ENCODE results near the gene FAM168B.

The FAM168B gene

DNA sequence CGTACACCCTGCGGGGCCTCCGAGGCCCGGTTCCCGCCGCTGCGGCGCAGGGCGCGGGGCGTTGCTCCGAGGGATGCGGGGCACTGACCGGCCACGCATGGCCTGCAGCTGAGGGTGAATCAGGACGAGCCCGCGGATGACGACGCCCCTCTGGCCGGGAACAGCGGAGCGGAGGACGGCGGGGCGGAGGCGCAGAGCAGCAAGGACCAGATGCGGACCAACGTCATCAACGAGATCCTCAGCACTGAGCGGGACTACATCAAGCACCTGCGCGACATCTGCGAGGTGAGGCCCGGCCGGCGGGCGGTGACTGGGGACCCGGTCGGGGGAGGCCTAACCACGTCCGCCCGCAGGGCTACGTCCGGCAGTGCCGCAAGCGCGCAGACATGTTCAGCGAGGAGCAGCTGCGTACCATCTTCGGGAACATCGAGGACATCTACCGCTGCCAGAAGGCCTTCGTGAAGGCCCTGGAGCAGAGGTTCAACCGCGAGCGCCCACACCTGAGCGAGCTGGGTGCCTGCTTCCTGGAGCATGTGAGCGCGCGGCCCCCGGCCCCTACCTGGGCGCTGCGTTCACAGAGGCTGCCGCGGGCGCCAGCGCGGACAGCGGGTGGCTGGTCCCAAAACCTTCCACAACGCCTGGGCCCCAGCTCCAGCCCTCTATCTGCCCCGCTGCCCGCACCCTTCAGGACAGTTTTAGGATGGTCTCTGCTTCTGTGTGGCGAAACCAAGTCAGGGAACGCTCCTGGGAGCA, 53.2 kb downstream of the FAM168B start:
- peak in 1 of 2 donors; percentile 7 for DNase-seq (ENCODE audit: low read depth in 2 of 2)

- DNase-seq (ENCODE audit: low read depth in 2 of 2) = no peak
Measured at GRCh38 chr2:131039535-131039907, 53.7 kb downstream of the FAM168B start.

- DNase-seq (ENCODE audit: low read depth in 2 of 2) = no peak
Measured at GRCh38 chr2:131039101-131039440, 54.2 kb downstream of the FAM168B start.

GRCh38 chr2:131038258-131039100, 54.8 kb downstream of the FAM168B start:
- DNase-seq (ENCODE audit: low read depth in 2 of 2) = no peak

- no peak for DNase-seq (ENCODE audit: low read depth in 2 of 2)
Measured at GRCh38 chr2:131037398-131038257, 55.6 kb downstream of the FAM168B start.

- DNase-seq (ENCODE audit: low read depth in 2 of 2) = no peak
Measured at GRCh38 chr2:131036696-131037397, 56.4 kb downstream of the FAM168B start.

DNA sequence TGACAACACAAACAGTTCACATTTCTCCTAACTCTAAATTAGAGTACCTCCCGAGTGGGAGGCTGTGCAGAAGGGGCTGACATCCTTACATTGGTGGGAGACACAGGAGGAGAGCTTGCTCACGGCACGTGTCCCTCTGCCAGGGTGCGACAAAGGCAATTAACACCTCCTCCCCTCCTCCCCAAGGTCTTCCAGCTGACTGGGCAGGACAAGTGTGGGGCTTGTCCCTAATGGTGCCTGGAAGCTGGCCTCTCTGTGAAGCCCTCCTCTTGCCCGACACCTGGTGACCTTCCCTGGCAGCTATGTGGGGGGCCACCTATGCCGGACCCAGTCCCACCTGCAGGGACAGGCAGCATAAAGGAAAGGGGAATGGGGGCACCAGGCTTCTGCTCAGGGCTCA, 57.0 kb downstream of the FAM168B start:
- no peak for DNase-seq (ENCODE audit: low read depth in 2 of 2)

- DNase-seq (ENCODE audit: low read depth in 2 of 2) = no peak
Measured at GRCh38 chr2:131035826-131036231, 57.4 kb downstream of the FAM168B start.

GRCh38 chr2:131035112-131035825, 58.0 kb downstream of the FAM168B start:
- DNase-seq (ENCODE audit: low read depth in 2 of 2) = no peak

- no peak for DNase-seq (ENCODE audit: low read depth in 2 of 2)
Measured at GRCh38 chr2:131034122-131035051, 58.9 kb downstream of the FAM168B start.

- DNase-seq (ENCODE audit: low read depth in 2 of 2) = no peak
Measured at GRCh38 chr2:131033786-131034121, 59.5 kb downstream of the FAM168B start.

DNA sequence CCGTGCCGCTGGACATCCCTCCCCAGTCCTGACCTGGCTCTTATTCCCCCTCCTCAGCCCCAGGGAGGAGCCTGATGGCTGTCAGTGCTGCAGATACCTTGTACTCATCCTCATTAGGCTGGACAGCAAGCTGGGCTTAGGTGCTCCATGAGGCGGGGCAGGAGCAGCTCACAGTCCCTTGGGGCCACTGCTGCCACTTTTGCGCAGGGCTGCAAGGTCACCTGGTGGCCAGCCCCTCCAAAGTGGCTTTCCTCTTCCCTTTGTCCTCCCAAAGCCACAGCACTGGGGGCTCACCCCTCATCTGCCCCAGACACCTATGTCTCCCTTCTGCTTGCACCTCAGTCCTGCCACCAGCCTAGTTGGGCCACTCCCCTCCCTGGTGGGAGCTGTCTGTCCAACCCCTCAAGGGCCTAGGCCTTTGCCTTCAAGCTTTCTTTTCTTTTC, 60.8 kb downstream of the FAM168B start:
- no peak for DNase-seq (ENCODE audit: low read depth in 2 of 2)

DNA sequence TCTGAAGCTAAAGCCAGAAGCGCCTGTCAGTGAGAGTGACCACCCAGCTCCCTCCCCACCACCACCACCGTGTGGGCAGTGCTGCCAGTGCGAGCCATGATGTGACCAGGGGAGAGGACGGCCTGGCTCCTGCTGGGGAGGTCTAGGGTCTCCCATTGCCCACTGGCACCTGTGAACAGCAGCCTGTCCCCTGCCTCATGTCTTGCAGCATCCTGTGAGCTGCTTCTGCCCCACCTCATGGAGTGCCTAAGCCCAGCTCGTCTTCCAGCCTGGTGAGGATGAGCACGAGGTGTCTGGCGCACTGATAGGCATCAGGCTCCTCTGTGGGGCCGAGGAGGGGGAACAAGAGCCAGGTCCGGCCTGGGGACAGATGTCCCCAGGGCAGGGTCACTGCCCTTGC, 61.4 kb downstream of the FAM168B start:
- no peak for DNase-seq (ENCODE audit: low read depth in 2 of 2)

DNA sequence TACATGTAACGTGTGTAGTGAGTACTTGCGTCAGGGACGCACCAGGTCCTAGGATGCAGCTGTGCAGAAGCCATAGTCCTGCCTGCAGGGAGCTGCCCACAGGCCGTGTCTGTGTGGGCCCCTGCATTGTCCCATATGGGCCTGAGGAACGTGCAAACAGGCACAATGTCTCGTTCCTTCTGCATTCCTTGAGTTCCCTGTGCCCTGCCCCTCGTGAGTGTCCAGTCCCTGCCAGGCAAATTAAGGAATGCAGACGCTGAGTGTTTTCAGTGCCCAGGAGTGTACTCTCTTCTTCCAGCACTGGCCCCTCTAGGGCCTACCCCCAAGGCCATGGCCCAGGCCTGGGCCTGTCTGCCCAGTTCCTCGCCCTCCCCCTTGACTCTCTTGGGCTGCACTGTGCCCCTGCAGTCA, 61.8 kb downstream of the FAM168B start:
- DNase-seq (ENCODE audit: low read depth in 2 of 2) = no peak

DNA sequence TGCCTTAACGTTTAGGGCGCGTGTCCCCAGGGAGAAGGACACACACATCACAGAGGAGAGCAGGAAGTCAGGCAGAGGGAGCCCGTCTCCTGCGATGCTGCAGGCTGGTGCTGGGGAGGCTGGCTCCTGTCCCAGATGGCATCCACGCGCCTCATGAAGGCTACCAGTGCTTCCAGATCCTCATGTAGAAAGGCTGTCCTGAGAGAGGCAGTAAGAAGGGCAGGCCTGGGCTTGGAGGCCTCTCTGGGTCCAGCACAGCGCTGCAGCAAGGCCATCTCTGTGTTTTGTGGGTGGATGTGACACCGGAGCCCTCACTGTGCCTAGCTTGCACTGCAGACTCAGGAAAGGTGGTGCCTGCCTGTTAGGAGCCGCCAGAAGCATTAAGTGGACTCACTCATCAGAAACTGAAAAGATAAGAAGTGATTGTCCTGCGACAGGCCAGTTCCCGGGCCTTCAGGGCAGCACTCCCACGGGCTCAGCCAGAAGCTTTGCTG, 62.7 kb downstream of the FAM168B start:
- no peak for DNase-seq (ENCODE audit: low read depth in 2 of 2)

GRCh38 chr2:131029812-131030211, 63.4 kb downstream of the FAM168B start:
- DNase-seq (ENCODE audit: low read depth in 2 of 2) = no peak

- no peak for DNase-seq (ENCODE audit: low read depth in 2 of 2)
Measured at GRCh38 chr2:131027566-131028528, 65.4 kb downstream of the FAM168B start.

GRCh38 chr2:131026919-131027318, 66.3 kb downstream of the FAM168B start:
- no peak for DNase-seq (ENCODE audit: low read depth in 2 of 2)

DNA sequence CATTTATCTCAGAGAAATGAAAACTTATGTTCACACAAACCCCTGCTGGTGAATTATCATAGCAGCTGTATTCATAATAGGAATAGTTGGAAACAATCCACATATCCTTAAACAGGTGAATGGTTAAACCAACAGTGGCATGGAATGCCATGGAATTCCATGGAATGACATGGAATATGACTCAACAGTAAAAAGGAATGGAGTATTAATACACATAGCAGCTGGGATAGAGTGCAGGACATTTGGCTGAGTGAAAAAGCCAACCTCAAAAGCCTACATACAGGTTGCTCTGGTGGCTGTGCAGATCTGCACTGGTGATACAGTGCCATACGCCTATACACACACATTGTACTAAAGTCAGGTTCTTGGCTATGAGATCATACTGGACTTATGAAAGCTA, 69.5 kb downstream of the FAM168B start:
- DNase-seq (ENCODE audit: low read depth in 2 of 2) = no peak

Data from stimulated activated CD4-positive, alpha-beta T cell treated with anti-CD3 and anti-CD28 coated beads, Interleukin-15, amount 100 ng/mL, for 48 hours (primary cell).